ENCODE data around the gene EEF2KMT.

GRCh38 chr16:5065813-5066212 is 31.8 kb downstream of the EEF2KMT start, which contains the start of gene C16orf89:
- TF ChIP-seq POLR2A (IDR thresholded peaks at IDR 0.05): no peak
- no peak for TF ChIP-seq CTCF (IDR thresholded peaks at IDR 0.05)
- no peak for TF ChIP-seq POLR2AphosphoS5 (IDR thresholded peaks at IDR 0.05)
- TF ChIP-seq EP300 (IDR thresholded peaks at IDR 0.05): no peak
